Ramos (cell line): ENCODE results near the gene LGR5.
"Not testable (repeated sequence)": the region's sequence is repeated elsewhere in the genome, so short reads cannot be mapped to it uniquely, and the experiment has no call there.

Experiments
- in situ Hi-C: fragments of 300-500 bp; cut with MboI; formaldehyde crosslinking; loops from one replicate; pipeline ENCODE4 v1.14.3; 2022; ENCODE audit warnings: low sequenced_read_pairs; ENCODE audit not compliant: unreplicated experiment

LGR5 gene

DNA sequence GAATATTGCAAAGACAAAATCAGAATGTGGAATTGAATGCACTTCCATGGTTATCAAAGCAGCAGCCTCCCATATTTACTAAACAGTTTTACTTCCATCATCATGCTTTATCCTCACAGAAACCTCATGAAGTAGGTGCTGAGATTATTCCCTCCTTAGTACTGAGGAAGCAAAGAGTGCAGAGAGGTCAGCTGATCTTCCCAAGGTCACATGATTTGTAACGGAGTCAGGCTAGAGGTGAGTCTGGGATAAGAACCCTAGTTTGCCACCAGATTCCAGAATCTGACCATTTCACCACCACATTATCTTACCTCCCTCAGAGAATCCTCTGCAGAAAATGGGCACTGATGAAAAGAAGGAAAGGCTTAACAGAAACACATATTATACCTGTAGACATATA is 102.0 kb downstream of the LGR5 start:
- in situ Hi-C loops, result no loop called here

DNA sequence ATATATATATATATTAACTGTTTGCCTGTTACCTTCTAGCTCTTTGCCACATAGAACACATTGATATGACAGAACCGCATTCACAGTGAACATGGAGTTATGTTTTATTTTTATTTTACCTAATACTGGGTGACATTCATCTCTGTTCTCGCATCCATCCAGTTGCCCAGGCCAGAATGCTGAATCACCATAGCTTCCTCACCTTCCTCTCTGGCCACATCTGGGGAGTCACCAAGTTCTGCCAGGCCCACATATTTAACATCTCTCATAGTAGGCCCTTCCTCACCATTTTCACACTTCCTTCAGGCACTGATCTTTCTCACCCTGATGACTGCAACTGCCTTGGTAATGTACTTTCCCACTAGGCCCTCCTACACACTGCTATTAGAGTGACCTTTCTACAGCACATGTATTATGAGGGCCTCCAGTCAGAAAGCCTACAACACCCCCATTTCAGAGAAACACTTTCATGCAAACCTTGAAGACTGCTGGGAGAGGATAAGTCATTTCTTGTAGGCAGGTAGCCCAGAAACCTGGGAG is 106.8 kb downstream of the LGR5 start:
- in situ Hi-C loops, result no loop called here

DNA sequence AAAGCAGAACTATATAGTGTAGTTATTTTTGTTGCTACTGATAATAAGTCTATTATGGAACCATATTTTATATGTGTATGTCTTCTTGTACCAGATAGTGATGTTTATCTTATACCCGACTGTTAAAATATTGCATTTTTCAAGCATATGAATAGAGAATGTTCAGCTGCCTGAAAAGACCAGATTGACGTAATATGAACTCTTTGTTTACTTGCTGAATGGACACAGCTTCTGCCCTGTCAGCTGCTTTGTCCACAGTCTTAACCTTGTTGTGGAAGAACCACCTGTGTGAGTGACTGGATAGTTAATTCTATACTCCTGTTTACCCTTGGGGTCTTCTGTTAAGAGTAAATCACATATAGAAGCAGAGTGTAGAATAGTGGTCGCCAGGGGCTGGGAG is 109.3 kb downstream of the LGR5 start:
- in situ Hi-C loops, result no loop called here

DNA sequence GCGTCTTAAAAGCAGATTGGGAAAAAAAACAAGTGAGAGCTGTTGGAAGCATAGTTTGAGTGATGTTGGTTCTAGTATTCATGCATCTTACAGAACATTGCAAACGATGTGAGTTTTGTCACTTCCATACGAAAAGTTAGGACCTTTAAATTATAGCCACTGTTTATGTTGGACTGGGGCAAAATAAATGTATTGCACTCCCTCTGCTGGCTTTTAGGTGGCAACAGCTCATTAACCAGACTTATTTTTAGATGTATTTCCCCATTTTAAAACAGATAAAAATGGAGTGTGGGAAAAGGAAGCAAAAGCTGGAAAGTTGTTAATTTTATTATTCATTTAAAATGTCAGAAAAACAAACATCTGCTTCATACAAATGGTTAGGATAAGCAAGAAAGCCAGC is 111.9 kb downstream of the LGR5 start:
- in situ Hi-C loops, result no loop called here

DNA sequence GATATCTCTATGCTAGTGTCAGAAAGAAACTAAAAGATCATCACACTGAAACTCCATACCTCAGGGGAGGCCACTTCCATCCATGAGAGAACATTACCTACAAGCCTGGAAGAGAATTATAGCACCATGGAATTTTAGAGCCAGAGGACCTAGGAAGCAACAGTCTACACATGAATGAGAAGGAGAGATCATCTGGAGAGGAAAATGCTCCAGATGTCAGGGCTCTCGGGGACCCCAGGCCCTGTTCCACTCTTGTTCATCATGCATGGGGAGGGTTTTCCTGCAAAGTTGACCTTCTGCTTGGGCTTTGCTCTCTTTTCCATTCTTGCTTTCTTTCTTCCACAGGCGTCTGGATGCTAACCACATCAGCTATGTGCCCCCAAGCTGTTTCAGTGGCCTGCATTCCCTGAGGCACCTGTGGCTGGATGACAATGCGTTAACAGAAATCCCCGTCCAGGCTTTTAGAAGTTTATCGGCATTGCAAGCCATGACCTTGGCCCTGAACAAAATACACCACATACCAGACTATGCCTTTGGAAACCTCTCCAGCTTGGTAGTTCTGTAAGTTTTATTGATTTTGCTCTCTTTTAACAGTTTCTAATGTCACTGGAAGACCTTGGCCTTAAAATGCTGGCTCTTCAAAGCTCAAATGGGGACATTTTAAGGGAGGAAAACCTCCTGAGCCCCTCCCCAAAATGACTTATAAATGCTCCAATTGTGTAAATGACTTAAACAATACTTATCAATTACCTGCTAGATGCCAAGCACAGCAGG is 113.3 kb downstream of the LGR5 start:
- in situ Hi-C loops, result no loop called here

DNA sequence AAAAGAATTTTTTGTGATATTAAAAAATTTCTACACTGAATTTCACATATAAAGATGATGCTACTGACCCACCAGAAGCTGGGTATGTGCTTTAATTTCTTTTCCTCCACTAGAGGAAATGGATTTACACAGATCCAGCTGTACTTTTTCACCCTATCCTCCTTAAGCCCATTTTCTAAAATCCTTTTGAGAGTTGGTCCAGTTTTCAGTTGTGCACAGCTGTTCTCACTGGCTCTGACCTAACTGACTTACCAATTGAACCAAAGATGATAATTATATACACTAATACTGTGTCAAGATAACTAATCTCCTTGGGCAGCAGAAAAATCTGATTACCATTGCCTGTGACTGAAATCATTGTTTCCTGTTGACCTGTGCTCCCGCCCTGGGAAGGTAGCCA is 115.6 kb downstream of the LGR5 start:
- in situ Hi-C loops, result no loop called here

DNA sequence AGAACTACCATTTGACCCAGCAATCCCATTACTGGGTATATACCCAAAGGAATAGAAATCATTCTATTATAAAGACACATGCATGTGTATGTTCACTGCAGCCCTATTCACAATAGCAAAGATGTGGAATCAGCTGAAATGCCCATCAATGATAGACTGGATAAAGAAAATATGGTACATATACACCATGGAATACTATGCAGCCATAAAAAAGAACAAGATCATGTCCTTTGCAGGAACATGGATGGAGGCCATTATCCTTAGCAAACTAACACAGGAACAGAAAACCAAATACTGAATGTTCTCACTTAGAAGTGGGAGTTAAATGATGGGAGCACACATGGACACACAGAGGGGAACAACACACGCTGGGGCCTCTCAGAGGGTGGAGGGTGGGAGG is 116.2 kb downstream of the LGR5 start:
- in situ Hi-C loops, result not testable (repeated sequence)

DNA sequence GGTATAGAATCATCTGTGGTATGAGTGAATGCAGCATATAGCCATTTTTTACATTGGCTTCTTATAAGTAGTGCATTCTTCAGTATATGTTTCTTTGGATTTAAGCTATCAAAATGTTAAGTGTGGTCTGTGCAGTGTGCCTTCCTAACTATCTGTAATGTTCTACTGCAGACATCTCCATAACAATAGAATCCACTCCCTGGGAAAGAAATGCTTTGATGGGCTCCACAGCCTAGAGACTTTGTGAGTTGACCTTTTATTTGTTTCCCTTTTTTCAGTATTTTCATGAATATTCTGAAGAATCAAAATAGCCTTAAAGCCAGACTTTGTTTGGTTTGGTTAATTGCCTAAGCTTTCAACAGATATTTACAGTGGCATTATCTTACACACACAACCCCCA is 116.8 kb downstream of the LGR5 start:
- in situ Hi-C loops, result no loop called here

DNA sequence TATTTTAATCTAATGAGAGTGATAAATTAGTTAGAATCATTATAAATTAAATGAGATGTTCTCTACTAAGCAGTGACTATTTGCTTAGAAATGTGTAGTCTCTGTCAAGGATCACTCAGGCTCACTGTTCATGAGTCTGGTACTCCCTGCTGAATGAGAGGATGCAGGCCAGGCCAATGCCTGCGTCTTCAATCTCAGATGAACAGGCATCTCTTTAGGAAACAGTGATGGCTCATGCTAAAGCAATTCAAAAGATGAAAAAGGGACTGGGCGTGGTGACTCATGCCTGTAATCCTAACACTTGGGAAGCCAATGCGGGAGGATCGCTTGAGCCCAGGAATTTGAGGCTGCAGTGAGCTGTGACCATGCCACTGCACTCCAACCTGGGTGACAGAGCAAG is 117.3 kb downstream of the LGR5 start:
- in situ Hi-C loops, result no loop called here

DNA sequence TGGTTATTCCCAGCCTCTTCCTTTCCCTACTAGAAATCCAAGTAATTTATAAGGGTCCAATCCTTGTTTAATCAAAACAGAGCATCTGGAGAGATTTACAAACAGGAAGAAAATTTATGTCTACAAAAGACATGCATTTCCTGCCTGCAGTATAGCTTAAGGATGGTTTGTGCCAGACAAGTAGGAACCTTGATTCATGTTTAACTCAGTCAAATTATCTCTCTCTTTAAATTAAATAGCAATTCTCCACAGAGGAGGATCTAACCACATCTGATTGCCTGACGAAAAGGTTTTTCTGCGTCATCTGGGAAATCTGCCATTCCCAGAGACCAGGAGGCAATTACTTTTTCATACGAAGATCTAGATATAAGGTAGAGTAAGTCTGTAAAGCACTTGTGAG is 118.8 kb downstream of the LGR5 start:
- in situ Hi-C loops, result no loop called here

DNA sequence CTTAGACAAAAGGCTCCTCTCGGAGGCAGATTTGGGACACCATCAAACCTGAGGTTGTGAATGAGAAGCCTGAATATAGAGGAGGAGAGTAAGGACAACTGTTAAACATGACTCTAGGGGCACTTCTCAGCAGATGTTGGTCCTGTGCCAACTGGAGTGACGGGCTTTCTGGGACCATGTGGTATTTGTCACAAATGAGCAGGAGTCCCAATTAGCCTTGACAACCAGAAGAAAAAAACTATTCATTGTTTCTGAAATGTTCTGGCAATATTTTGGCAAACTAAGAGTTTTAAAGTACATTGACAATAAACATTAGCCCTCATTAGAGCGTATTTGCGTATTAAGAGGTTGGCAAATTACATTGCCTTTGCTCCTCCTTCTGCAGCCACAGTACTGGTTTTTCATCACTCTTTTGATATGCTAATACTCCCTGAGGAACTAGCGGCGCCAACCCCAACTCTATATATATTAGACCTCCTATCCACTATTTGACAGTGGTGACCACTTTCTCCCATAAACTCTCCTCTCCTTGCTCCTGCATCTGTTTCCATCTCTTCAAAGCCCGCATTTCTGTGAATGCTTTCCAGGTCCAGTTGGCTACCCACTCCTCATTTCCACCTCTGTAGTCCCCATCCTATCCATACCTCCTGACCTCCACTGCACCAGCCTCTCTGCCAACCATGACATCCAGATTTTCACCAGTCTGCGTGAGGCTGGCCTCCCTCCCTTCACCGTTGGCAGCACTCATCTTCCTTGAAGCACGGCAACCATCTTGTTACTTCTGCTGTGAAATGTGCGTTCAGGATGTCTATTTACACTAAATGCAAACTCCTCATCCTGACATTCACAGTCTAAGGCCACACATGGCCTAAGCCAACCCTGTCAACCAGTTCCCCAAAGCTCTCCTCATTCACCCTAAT is 123.3 kb downstream of the LGR5 start:
- in situ Hi-C loops, result no loop called here

DNA sequence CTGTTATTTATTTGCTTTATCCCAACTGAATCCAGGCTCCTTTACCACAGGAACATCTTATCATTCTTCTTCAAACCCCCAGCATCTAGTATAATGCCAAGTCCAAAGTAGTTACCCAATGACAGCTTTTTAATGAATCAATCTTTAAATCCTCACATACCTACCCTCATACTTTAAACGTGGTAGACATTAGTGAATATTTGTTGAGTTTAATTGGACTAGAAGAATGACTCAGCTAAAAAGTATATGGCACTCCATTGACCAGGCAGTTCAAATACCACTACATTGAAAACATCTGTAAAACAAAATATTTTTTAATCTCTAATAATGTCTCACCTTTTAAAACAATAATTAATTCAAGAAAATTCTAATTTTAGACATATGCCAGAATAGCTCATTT is 125.9 kb downstream of the LGR5 start:
- in situ Hi-C loops, result no loop called here

DNA sequence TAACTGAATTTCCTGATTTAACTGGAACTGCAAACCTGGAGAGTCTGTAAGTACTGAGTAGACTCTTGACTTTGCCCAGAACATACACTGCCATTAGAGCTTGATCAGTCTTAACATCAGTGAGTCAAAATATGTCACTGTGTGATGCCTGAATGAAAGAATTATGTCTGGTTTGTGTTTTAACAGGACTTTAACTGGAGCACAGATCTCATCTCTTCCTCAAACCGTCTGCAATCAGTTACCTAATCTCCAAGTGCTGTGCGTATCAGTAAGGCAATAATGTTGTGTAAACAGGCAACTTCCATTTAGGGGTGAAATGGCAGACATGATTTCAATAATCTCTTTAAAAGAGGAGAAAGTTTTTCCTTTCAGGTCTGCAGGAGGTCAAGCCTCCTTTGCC is 127.1 kb downstream of the LGR5 start:
- in situ Hi-C loops, result no loop called here

DNA sequence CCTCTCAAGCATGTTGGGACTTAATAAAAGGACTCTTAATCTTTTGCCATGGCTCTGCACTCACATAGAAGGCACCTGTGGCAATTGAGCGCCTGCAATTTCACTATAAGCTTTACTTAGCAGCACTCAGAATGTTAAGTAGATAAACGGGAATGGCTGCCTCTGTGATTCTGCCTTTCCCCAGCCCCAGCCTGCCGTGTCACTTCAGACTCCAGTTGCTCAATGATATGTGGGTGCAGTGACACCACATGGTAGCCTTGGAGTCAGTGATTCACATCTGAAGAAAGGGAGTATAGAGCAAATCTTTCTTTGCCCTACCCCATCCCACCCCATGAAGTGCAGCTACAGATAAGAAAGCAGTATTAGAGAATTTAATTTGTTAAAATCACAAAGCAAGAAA is 127.9 kb downstream of the LGR5 start:
- in situ Hi-C loops, result no loop called here

DNA sequence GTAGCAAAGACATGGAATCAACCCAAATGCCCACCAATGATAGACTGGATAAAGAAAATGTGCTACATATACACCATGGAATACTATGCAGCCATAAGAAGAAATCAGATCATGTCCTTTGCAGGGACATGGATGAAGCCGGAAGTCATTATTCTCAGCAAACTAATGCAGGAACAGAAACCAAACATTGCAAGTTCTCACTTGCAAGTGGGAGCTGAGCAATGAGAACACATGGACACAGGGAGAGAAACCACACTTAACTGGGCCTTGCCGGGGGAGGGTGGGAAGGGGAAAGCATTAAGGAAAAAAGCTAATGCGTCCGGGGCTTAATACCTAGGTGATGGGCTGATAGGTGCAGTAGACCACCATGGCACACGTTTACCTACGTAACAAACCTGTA is 130.3 kb downstream of the LGR5 start:
- in situ Hi-C loops, result not testable (repeated sequence)

DNA sequence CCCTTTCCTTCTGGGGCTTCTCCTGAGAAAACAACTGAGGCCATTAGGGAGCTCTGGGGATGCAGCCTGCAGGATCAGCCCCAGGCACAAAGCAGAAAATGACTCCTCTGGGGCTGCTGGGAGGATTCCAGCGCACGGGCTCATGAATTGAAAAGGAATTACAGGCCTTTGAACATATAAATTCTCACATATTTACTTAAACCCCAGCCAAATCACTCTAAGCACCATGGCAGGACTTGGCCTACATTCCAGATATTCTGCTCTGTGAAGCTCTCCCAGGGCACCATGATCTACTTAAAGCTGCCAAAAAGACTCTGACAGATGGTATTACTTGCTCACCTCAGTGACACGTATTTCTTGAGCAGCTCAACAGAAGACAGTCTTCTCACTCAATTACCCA is 136.9 kb downstream of the LGR5 start:
- in situ Hi-C loops, result no loop called here

DNA sequence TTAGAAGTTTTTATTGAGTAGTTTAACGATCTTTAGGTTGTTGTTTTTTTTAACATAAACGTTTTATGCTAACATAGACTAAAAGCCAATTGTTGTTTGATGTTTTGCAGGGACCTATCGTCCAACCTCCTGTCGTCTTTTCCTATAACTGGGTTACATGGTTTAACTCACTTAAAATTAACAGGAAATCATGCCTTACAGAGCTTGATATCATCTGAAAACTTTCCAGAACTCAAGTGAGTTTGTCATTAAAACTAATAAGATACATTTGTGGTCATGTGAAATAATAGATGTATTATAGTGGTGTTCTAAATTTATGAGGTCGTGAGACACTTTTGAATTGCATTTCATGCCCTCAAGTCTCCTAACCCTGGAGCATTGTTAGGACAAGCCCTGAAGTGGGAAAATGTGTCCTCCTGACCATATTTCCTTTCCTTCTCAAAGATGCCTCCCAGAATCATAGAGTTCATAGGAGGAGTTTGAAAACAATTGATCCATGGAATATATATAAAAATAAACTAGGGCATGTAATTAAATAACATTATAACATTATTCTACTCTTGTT is 139.2 kb downstream of the LGR5 start:
- in situ Hi-C loops, result no loop called here

DNA sequence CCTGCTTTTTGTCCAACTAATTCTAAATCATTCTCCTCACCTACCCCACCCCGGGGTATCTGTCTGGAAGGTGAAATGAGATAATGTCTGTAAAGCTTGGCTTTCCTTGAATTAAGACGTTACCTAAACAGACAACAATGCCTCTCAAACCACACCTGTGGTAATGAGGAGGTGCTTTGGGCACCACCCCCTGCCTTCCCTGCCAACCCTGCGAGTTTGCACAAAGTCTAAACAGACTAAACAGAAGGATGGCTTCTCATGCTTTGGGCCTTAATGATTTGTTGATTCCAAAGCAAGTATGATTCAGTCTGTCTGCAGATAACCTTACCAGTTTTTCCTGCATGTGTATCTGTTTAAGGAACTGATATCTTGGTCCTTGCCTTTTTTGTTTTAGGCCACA is 141.6 kb downstream of the LGR5 start:
- in situ Hi-C loops, result no loop called here

DNA sequence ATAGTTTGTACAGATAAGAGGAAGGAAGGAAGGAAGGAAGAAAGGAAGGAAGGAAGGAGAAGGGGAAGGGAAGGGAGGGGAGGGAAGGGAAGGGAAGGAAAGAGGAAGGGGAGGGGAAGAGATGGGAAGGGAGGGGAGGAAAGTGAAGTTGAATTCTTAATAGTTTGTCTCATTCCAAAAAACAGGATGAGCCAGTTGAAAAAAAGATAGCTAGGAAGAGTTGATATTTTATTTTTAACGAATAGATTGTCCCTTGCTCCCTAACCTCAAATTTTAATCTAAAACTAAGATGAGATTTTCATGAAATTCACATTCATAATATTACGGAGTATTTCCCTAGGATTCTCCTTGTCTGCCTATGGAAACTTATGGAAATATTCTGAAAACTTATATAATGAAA is 143.3 kb downstream of the LGR5 start:
- in situ Hi-C loops, result no loop called here

DNA sequence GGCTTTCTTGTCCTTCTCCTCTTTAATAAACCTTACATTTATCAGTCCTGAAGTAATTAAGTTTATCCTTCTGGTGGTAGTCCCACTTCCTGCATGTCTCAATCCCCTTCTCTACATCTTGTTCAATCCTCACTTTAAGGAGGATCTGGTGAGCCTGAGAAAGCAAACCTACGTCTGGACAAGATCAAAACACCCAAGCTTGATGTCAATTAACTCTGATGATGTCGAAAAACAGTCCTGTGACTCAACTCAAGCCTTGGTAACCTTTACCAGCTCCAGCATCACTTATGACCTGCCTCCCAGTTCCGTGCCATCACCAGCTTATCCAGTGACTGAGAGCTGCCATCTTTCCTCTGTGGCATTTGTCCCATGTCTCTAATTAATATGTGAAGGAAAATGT is 144.8 kb downstream of the LGR5 start:
- in situ Hi-C loops, result no loop called here

DNA sequence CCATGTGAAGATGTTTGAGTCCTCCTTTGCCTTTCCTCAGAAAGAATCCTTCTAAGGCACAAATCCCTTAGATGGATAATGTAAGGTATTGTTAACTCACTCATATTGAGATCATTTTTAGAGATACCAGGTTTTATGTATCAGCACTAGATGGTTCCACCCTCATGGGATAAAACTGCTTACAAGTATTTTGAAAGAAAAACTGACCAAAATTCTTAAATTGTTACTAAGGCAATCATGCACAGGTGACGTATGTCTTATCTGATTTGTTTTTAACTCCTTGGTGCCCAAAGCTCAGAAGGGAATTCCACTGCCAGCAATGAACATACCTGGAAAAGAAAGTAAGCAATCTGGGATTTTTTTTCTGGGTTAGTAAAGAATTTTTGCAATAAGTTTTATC is 145.6 kb downstream of the LGR5 start:
- in situ Hi-C loops, result no loop called here
